ENCODE measurements around the gene DSCAML1.

DNA sequence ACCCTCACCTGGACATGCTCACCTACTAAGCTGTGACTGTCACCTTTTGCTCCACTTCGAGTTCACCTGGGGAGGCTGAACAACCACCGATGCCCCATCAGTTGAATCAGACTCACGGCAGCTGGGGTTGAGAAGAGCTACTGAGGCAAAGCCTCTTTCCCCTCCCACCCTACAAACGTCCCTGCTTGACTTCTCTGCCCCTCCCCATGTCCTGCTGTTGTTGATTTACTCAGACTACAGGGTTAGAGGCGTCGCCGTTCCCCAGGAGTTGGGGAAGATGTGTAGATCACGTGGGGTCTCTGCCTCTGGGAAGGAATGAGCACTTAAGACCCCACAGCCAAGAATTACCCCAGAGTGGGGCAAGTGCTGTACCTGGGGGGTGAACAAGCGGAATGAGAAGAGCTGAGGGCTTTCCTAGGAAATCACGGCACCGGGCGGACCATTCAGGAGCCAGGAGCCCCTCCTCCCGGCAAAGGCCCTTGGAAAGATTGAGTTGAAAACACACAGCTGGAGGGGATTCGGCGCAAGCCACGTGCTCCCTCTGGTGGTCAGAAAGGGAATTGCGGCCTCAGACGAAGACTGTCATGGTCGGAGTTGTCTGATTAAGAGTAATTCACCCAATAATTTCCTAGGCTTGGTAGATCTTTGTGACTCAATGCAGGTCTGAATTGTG, 20.5 kb upstream of the DSCAML1 start:
- TF ChIP-seq CTCF (conservative IDR thresholded peaks at IDR 0.05; ENCODE audit: low read depth, low read length) (peak; percentile 99), EZH2 (IDR thresholded peaks at IDR 0.05; ENCODE audit: low read length, unreplicated experiment) (no peak), EZH2phosphoT487 (IDR thresholded peaks at IDR 0.05; ENCODE audit: borderline replicate concordance, low read length) (no peak)
